Hepatocyte (in vitro differentiated cells): ENCODE results near the gene ABCB7. TPM values are rescaled to one million over a fixed set of nuclear protein-coding genes. Genes with fewer than 3 reads are reported as not detected.

Experiments used
- DNase-seq: peaks from one replicate; pipeline ENCODE4 v3.0.0-alpha.2; 2016; ENCODE audit warnings: low spot score
- H2AFZ ChIP-seq: fragments of 200-600 bp; sonication (generic); 2 replicates; pipeline ENCODE4 v1.6.0; 2016; ENCODE audit warnings: antibody characterized with exemption, mild to moderate bottlenecking
- H3K27ac ChIP-seq: fragments of 200-600 bp; sonication (generic); 2 replicates; pipeline ENCODE4 v1.5.1; 2016; ENCODE audit warnings: mild to moderate bottlenecking
- H3K27me3 ChIP-seq: fragments of 200-600 bp; sonication (generic); 2 replicates; pipeline ENCODE4 v1.6.1; 2016
- H3K36me3 ChIP-seq: fragments of 200-600 bp; sonication (generic); replicated peaks from 2 replicates; pipeline ENCODE4 v1.5.1; 2016; ENCODE audit warnings: low read depth; ENCODE audit not compliant: insufficient read depth
- H3K4me1 ChIP-seq: fragments of 200-600 bp; sonication (generic); 2 replicates; pipeline ENCODE4 v1.5.1; 2016; ENCODE audit warnings: mild to moderate bottlenecking, moderate library complexity; ENCODE audit not compliant: insufficient read depth
- H3K4me2 ChIP-seq: fragments of 200-600 bp; sonication (generic); 2 replicates; pipeline ENCODE4 v1.6.0; 2016
- H3K4me3 ChIP-seq: fragments of 200-600 bp; sonication (generic); 2 replicates; pipeline ENCODE4 v1.5.1; 2016; ENCODE audit warnings: mild to moderate bottlenecking
- H3K79me2 ChIP-seq: fragments of 200-600 bp; sonication (generic); 2 replicates; pipeline ENCODE4 v1.6.0; 2017; ENCODE audit warnings: mild to moderate bottlenecking
- H3K9me2 ChIP-seq: fragments of 200-600 bp; sonication (generic); replicated peaks from 2 replicates; pipeline ENCODE4 v1.6.0; 2017; ENCODE audit warnings: mild to moderate bottlenecking; ENCODE audit not compliant: insufficient read depth
- H3K9me3 ChIP-seq: fragments of 200-600 bp; sonication (generic); 2 replicates; pipeline ENCODE4 v1.5.1; 2016; ENCODE audit warnings: low read depth, mild to moderate bottlenecking
- H4K20me1 ChIP-seq: fragments of 200-600 bp; sonication (generic); 2 replicates; pipeline ENCODE4 v1.6.0; 2016; ENCODE audit warnings: mild to moderate bottlenecking; ENCODE audit not compliant: insufficient read depth, poor library complexity, severe bottlenecking
- EZH2 ChIP-seq: fragments of 200-600 bp; sonication (generic); IDR thresholded peaks from 2 replicates; pipeline ENCODE4 v1.6.1; 2016; ENCODE audit warnings: antibody characterized with exemption, mild to moderate bottlenecking, borderline replicate concordance
- EZH2phosphoT487 ChIP-seq: fragments of 200-600 bp; sonication (generic); IDR thresholded peaks from one replicate; pipeline ENCODE4 v1.6.1; 2018; ENCODE audit warnings: antibody characterized with exemption, mild to moderate bottlenecking, low read depth, moderate library complexity; ENCODE audit not compliant: unreplicated experiment, severe bottlenecking
- WGBS: methylation state at CpG from one replicate; pipeline ENCODE4 v1.1.6; 2016; ENCODE audit warnings: low lambda C conversion rate; ENCODE audit errors: missing lambda C conversion rate; 5-methylcytosine and 5-hydroxymethylcytosine counted together
- polyA plus RNA-seq: library from polyadenylated mRNA; unstranded; fragments of >200 nt; fragmentation: Nextera tagmentation; extraction: Ambion mirVana; gene quantifications from 2 replicates; pipeline ENCODE4 v1.2.1, GENCODE V29; 2016
- total RNA-seq: library from RNA; depleted of rRNA; stranded (reverse); fragments of >200 nt; gene quantifications from 2 replicates; pipeline ENCODE4 v1.2.3, GENCODE V29; 2014
- TF ChIP-seq, protein P1 (sequence below): fragments of 200-600 bp; sonication (generic); IDR thresholded peaks from 2 replicates; pipeline ENCODE4 v1.5.1; 2016; ENCODE audit warnings: antibody characterized with exemption, mild to moderate bottlenecking; ENCODE audit not compliant: poor library complexity

Gene ABCB7
- total and polyA plus RNA-seq, 2 experiments from 2014 or later = 12.4 to 51.6 TPM

- no peak overlapping the region for H2AFZ ChIP-seq
These were observed 42.4 kb downstream of the ABCB7 start for GRCh38 chrX:75113664-75114063.

DNA sequence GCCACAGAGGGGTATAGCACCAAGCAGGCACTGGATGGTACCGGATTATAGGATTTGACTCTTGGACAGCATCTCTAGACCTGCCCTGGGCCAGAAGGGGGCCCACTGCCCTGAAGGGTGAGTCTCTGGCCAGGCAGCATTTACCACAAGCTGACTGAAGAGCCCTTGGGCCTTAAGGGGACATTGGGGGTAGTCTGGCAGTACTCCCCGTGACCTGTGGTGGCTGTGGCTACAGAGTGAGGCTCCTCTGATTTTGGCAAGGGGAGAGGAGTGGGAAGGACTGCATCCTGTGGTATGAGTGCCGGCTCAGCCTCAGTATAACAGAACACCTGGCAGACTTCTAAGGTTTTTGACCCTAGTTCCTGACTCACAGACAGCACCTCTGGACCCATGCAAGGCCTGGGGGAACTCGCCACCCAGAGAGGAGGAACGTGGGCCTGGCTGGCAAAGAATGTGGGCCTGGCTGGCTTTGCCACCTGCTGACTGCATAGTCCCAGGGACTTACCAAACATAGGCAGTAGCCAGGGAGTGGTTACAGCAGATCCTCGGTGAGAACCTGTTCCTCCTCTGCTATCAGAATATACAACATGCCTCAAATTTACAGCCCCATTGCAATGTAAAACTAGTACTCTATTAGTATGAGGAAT, 48.1 kb downstream of the ABCB7 start:
- H3K79me2 ChIP-seq = no peaks in the 10 kb centered on the region
- H3K27ac ChIP-seq = no peak overlapping the region
- no peaks in the 10 kb centered on the region for H3K36me3 ChIP-seq
- no peaks in the 10 kb centered on the region for H3K9me3 ChIP-seq
- 72% methylated on average over 6 of the region's 6 CpGs for WGBS
- no peaks in the 10 kb centered on the region for H3K9me2 ChIP-seq
- no peaks in the 10 kb centered on the region for H4K20me1 ChIP-seq
- DNase-seq = no peak
- H3K4me1 ChIP-seq = no peaks in the 10 kb centered on the region
- no peak for TF ChIP-seq EZH2
- TF ChIP-seq, protein P1, sequence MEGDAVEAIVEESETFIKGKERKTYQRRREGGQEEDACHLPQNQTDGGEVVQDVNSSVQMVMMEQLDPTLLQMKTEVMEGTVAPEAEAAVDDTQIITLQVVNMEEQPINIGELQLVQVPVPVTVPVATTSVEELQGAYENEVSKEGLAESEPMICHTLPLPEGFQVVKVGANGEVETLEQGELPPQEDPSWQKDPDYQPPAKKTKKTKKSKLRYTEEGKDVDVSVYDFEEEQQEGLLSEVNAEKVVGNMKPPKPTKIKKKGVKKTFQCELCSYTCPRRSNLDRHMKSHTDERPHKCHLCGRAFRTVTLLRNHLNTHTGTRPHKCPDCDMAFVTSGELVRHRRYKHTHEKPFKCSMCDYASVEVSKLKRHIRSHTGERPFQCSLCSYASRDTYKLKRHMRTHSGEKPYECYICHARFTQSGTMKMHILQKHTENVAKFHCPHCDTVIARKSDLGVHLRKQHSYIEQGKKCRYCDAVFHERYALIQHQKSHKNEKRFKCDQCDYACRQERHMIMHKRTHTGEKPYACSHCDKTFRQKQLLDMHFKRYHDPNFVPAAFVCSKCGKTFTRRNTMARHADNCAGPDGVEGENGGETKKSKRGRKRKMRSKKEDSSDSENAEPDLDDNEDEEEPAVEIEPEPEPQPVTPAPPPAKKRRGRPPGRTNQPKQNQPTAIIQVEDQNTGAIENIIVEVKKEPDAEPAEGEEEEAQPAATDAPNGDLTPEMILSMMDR = no peak
- no peak for TF ChIP-seq EZH2phosphoT487
- no peak overlapping the region for H3K4me2 ChIP-seq
- no peak overlapping the region for H2AFZ ChIP-seq
- no peak overlapping the region for H3K4me3 ChIP-seq
- no peaks in the 10 kb centered on the region for H3K27me3 ChIP-seq

More at GRCh38 chrX:75113664-75114063, 42.4 kb downstream of the ABCB7 start:
- Histone ChIP-seq H3K9me3 (no peaks in the 10 kb centered on the region), H3K27me3 (no peaks in the 10 kb centered on the region), H3K4me2 (no peak overlapping the region), H3K36me3 (no peaks in the 10 kb centered on the region), H3K4me1 (no peaks in the 10 kb centered on the region), H3K4me3 (no peak overlapping the region), H3K79me2 (no peaks in the 10 kb centered on the region), H4K20me1 (no peaks in the 10 kb centered on the region), H3K9me2 (no peaks in the 10 kb centered on the region), H3K27ac (no peak overlapping the region)
- no peak for DNase-seq
- TF ChIP-seq EZH2 (no peak), EZH2phosphoT487 (no peak)
- TF ChIP-seq, protein P1 = no peak
- WGBS = 85% methylated on average over 1 of the region's 1 CpG

DNA sequence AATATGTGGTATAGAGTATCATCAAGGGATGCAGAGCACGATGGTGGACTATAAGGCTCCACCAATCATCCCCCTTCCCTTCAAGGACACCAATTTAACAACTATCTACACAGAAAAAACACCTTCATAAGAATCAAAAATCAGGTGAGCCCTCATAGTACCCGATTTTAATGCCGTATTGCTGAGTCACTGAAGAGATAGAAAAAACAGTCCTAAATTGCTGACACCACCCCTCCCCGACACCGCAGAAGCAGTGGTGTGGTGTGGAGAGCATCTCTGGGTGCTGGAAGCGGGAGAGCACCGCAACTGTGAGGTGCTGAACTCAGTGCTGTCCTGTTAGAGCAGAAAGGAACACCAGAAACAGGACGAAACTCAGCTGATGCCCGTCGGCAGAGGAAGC, 49.3 kb downstream of the ABCB7 start:
- Histone ChIP-seq H3K4me1 (no peaks in the 10 kb centered on the region), H3K36me3 (no peaks in the 10 kb centered on the region), H3K27me3 (no peaks in the 10 kb centered on the region), H2AFZ (no peak overlapping the region), H3K27ac (no peak overlapping the region), H3K79me2 (no peaks in the 10 kb centered on the region), H4K20me1 (no peaks in the 10 kb centered on the region), H3K4me3 (no peak overlapping the region), H3K9me3 (no peaks in the 10 kb centered on the region), H3K9me2 (no peaks in the 10 kb centered on the region), H3K4me2 (no peak overlapping the region)
- 72% methylated on average over 10 of the region's 10 CpGs for WGBS
- DNase-seq = no peak
- TF ChIP-seq, protein P1 = no peak
- TF ChIP-seq EZH2 = no peak
- no peak for TF ChIP-seq EZH2phosphoT487
